OCI-LY7 (cell line): ENCODE data around the gene AHSP.
"Not testable (repeated sequence)": the region's sequence is repeated elsewhere in the genome, so short reads cannot be mapped to it uniquely, and the experiment has no call there.

Experiments
- EZH2phosphoT487 ChIP-seq: fragments of 200-600 bp; sonication (generic); IDR thresholded peaks from 2 replicates; pipeline ENCODE4 v1.6.1; 2018; ENCODE audit warnings: low read depth, borderline replicate concordance, mild to moderate bottlenecking, mixed run types, antibody characterized with exemption, low read length, moderate library complexity, mixed read lengths
- TF ChIP-seq, protein P1 (sequence below): fragments of 200-600 bp; sonication (generic); conservative IDR thresholded peaks from 2 replicates; pipeline ENCODE4 v1.5.1; 2014; ENCODE audit warnings: mild to moderate bottlenecking, antibody characterized with exemption, low read length, moderate library complexity, mixed read lengths

DNA sequence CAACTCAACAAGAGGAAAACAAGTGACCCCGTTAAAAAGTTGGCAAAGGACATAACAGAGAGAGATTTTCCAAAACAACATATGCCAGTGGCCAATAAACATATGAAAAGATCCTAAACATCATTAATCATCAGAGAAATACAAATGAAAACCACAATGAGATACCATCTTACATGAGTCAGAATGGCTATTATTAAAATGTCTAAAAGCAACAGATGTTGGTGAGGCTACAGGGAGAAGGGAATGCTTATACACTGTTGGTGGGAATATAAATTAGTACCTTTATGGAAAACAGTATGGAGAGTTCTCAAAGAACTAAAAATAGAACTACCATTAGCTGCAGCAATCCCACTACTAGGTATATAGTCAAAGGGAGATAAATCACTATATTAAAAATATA lies 46.5 kb downstream of the AHSP start:
- TF ChIP-seq, protein P1, sequence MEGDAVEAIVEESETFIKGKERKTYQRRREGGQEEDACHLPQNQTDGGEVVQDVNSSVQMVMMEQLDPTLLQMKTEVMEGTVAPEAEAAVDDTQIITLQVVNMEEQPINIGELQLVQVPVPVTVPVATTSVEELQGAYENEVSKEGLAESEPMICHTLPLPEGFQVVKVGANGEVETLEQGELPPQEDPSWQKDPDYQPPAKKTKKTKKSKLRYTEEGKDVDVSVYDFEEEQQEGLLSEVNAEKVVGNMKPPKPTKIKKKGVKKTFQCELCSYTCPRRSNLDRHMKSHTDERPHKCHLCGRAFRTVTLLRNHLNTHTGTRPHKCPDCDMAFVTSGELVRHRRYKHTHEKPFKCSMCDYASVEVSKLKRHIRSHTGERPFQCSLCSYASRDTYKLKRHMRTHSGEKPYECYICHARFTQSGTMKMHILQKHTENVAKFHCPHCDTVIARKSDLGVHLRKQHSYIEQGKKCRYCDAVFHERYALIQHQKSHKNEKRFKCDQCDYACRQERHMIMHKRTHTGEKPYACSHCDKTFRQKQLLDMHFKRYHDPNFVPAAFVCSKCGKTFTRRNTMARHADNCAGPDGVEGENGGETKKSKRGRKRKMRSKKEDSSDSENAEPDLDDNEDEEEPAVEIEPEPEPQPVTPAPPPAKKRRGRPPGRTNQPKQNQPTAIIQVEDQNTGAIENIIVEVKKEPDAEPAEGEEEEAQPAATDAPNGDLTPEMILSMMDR, result not testable (repeated sequence)
- not testable (repeated sequence) for TF ChIP-seq EZH2phosphoT487
